GM19023 (cell line): ENCODE measurements around the gene KLHL29.
"Not testable (repeated sequence)": the region's sequence is repeated elsewhere in the genome, so short reads cannot be mapped to it uniquely, and the experiment has no call there.

ENCODE experiments used
- ATAC-seq: cut with Tn5 transposase; IDR thresholded peaks from one replicate; pipeline ENCODE4 v1.9.1; 2021; ENCODE audit warnings: mild to moderate bottlenecking, moderate library complexity; ENCODE audit not compliant: unreplicated experiment

The KLHL29 gene

DNA sequence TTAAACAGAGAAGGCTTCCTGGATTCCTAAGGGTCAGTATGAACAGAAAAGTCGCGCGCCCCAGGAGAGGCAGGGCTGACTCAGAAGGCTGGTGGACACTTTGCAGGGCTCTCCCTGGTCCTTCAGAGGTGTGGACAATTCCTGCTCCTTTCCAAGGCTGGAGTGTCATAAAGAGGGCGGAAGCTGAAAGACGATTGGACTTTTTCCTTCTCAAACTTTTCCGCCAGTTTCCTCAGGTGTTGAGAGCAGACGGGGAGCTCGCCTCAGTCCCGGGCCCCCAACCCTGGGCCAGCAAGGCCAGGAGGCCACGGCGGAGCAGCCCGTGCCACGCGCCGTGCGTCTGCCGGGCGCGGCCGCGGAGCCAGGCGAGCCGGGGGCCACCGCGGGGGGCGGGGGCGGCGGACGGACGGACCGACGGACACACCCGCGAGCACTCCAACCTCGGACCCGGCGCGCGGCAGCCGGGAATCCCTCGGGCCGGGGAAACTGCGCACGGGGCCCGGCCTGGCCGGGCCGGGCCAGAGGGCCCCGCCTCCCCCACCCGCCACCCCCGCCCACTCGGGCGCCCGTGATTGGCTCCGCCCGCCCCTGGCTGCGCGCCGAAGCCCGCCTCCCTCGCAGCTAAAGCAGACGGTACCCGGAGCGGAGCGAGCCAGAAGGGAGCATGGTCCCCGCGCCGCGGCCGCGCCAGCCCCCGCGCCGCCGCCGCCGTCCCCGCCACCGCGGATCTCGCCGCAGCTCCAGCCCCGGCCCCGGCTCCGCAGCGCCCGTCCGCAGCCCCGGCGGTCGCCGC is at the start of gene KLHL29:
Gene KLHL29 (plus strand): TSS at position 629 of the 793 bp plus-strand sequence. CDS start 177,018 bp downstream, outside the sequence.
- ATAC-seq, result peak; percentile 69

GRCh38 chr2:23335550-23335949 is 49.4 kb upstream of the KLHL29 start:
- ATAC-seq, result no peak

- no peak for ATAC-seq
Measured at GRCh38 chr2:23342075-23342474, 42.9 kb upstream of the KLHL29 start.

DNA sequence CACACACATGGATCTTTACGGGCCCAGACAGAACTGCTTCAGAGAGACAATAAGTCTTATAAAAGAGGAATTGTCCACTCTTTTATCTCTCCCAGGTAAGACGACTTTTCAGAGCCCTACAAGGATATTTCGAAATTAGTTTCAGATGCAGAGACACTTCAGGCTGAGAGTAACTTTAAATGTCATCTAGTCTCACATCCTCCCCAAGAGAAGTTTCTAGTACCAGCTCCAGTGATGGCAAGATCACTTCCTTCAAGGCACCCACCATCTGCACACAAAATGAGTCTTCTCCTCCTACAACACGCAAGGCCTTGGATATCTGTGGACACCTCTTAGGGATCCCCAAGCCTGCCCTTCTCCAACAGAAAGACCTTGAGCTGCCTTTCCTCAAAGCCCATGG is 39.0 kb upstream of the KLHL29 start:
- ATAC-seq, result no peak

DNA sequence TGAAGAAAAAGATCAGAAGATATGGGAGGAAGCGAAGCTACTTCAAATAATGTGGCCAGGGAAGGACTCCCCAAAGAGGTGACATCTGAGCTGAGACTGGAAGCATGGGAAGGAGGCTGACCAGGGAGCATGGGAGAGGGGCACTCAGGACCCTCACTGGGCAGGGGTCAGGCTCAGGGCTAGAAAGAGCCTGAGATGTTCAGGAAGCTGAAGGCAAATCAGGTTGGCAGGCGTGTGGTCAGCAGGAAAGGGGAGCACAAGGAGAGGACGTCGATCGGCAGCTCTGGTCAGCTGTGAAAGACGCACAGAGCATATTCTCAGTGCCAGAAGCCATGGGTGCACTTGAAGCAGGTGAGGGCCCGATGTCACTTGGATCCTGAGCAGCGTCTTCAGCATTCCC is 38.2 kb upstream of the KLHL29 start:
- no peak for ATAC-seq

GRCh38 chr2:23347471-23348092 is 37.4 kb upstream of the KLHL29 start:
- ATAC-seq, result no peak

GRCh38 chr2:23348093-23348481 is 36.9 kb upstream of the KLHL29 start:
- ATAC-seq, result not testable (repeated sequence)

GRCh38 chr2:23349508-23349907 is 35.5 kb upstream of the KLHL29 start:
- ATAC-seq, result no peak

DNA sequence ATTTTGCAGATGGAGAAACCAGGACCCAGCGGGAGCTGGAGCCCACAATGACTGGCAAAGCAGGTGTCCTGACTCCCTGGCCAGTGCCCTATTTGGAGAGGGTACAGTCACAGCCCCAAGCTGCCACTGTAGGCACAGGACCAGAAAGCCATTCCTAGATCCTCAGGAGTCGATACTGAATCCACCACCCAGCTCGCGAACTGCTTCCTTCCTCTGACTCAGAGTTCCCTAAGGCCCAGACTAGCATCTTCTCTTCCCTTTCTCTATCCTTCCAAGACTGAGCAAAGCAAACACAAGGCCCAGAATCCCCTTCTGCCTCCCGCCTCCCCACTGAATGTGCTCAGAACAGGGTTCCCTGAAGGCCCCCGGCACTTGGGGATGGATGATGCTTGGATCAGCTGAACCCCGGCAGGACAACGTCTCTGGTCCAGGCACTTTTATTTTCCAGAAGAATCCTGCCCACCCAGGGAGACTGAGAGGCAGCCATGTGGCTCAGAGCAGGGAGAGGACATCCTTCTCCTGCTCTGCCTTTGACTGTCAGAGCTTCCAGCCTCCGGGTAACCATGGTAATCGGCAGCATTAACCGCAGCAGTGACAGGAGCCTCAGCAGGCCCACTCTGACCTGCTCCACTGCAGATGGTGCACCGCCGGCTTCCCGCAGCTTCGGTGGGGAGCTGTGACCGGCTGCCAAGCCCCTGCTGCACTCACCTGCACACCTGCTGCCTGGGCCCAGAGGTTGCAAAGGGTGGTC is 34.8 kb upstream of the KLHL29 start:
- ATAC-seq, result no peak

- no peak for ATAC-seq
Measured at GRCh38 chr2:23350792-23351355, 34.1 kb upstream of the KLHL29 start.

GRCh38 chr2:23351388-23352141 is 33.4 kb upstream of the KLHL29 start:
- ATAC-seq, result peak; percentile 90

DNA sequence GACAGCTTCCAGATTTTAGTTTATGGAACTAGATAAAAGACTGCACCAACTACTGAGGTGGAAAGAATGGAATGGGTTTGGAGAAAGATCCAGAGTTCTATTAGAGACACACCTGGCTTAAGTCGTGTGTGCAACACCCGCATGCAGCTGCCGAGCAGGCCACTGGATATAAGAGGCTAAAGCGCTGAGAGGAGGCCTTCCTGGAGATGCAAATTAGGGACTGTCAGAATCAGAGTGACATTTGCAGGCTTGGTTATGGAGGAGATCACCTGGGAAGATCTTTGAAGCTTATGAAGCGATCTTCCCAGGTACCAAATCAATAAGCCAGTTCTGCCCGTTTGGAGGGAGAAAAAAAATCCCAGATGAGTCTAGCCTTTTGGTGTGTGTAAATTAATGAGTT is 30.4 kb upstream of the KLHL29 start:
- ATAC-seq, result peak; percentile 74

DNA sequence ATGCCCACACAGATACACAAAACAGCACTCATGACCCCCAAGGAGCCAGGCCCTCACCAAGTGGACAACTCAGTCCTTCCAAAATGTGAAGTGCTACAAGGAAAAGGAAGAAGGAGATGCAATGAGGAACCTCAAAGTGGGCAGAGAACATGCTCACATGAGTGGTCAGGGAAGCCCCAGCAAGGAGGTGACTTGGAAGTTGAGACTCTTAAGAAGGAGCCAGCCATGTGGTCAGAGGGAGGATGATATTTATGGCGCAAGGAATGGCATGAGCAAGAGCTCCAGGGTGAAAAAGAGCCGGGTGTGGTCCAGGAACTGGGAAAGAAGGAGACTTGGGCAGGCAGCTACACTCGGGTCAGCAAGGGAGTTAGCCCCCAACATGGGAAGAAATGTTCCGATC is 30.0 kb upstream of the KLHL29 start:
- no peak for ATAC-seq

DNA sequence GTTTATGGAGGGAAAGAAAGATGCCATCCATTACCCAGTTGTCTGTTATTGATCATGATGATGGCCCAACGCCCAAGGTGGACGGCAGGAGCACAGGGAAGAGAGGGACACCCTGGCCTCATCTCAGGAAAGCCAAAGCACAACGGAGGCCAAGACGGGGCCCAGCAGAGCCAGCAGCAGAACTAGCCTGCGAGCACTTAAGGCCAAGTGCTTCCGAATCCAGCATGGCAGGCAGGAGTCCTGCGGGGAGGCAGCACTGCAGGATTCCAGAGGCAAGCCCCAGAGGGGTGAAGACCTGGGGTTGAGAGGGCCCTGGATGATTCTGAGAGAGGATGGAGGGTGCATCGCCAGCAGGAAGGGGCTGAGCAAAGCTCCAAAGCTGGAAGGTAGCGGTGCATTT is 28.3 kb upstream of the KLHL29 start:
- no peak for ATAC-seq

GRCh38 chr2:23359631-23360567 is 25.1 kb upstream of the KLHL29 start:
- ATAC-seq, result no peak

GRCh38 chr2:23360571-23361125 is 24.3 kb upstream of the KLHL29 start:
- no peak for ATAC-seq

DNA sequence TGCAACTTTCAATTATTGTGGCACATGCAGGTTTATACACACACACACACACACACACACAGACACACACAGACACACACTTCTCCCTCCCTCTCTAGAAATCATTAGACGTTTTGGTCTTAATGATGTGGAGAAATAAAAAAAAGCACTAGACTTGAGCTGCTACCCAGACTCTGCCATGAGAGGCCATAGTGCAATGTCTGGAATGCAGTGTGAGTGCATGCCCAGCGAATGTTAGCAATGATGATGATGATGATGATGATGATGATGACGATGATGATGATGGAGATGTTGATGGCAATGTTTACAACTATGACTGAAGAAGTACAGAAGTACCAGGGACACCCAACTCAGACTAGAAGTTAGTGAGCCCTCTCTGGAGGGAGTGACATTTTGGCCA is 23.8 kb upstream of the KLHL29 start:
- ATAC-seq, result no peak

- ATAC-seq, result no peak
Measured at GRCh38 chr2:23363268-23363667, 21.7 kb upstream of the KLHL29 start.

GRCh38 chr2:23363831-23364230 is 21.1 kb upstream of the KLHL29 start:
- no peak for ATAC-seq
